ENCODE results near the gene PCDHA7. TPM values are rescaled to one million over a fixed set of nuclear protein-coding genes. Genes with fewer than 3 reads are reported as not detected.

Gene PCDHA7
- total RNA-seq, 1 experiment from 2014 or later, result 0.48 TPM

GRCh38 chr5:140821375-140822280, 12.4 kb upstream of the PCDHA7 start, which contains the start of gene PCDHA5:
PCDHA5 (plus strand) TSS chr5:140821613.
- Histone ChIP-seq H2BK12ac (ENCODE audit: insufficient read length, low read depth, low read length) (no peak within 1 kb of the TSS), H3K79me2 (ENCODE audit: insufficient read depth, low read length) (no peaks in the 10 kb centered on the region), H3K23me2 (ENCODE audit: insufficient read length, low read depth, low read length, poor library complexity, severe bottlenecking) (peaks cover 3% of the 10 kb centered on the region), H3K56ac (ENCODE audit: insufficient read length, low read depth, low read length) (no peak within 1 kb of the TSS), H3T11ph (ENCODE audit: low read length) (no peak within 1 kb of the TSS), H3K79me1 (ENCODE audit: insufficient read depth, low read depth, low read length, poor library complexity, severe bottlenecking) (no peaks in the 10 kb centered on the region), H3K4me2 (ENCODE audit: insufficient read depth, insufficient read length, low read length) (no peak within 1 kb of the TSS), H4K5ac (ENCODE audit: insufficient read length, low read depth, low read length) (no peak within 1 kb of the TSS), H2BK120ac (ENCODE audit: low read depth, low read length, poor library complexity, severe bottlenecking) (no peak within 1 kb of the TSS), H3K9ac (ENCODE audit: extremely low read depth, insufficient read length, low read length) (no peak within 1 kb of the TSS), H2AK5ac (ENCODE audit: insufficient read length, low read length) (no peak within 1 kb of the TSS), H3K9me3 (ENCODE audit: control insufficient read depth, low read depth, low read length) (no peaks in the 10 kb centered on the region), H2BK15ac (ENCODE audit: low read depth, low read length) (no peak within 1 kb of the TSS), H4K91ac (ENCODE audit: insufficient read length, low read depth, low read length) (no peak within 1 kb of the TSS), H3K23ac (ENCODE audit: insufficient read length, low read depth, low read length) (no peak within 1 kb of the TSS), H3K4me1 (ENCODE audit: insufficient read depth, low read length) (no peaks in the 10 kb centered on the region), H4K20me1 (ENCODE audit: control insufficient read depth, insufficient read depth, insufficient read length) (no peaks in the 10 kb centered on the region), H3K18ac (ENCODE audit: insufficient read length, low read depth, low read length) (no peak within 1 kb of the TSS), H3K14ac (ENCODE audit: insufficient read depth, low read length) (no peak within 1 kb of the TSS), H2BK5ac (ENCODE audit: insufficient read length, low read length) (no peak within 1 kb of the TSS), H4K8ac (replicated peaks; ENCODE audit: insufficient read length, low read depth, low read length) (no peak within 1 kb of the TSS), H3K4ac (ENCODE audit: low read depth, low read length) (no peak within 1 kb of the TSS), H3K27me3 (ENCODE audit: insufficient read depth, low read length) (no peaks in the 10 kb centered on the region), H2BK20ac (ENCODE audit: low read depth, low read length, poor library complexity, severe bottlenecking) (no peak within 1 kb of the TSS), H2AFZ (ENCODE audit: low read length) (no peak within 1 kb of the TSS), H3K27ac (ENCODE audit: insufficient read length, low read depth, low read length) (no peak within 1 kb of the TSS)
- Mint-ChIP-seq H3K36me3 (ENCODE audit: insufficient read depth in 1 of 3, low read depth in 3 of 3) (peaks cover 9 to 18% (median 15%) of the 10 kb centered on the region in 3 experiments), H3K27me3 (ENCODE audit: low read depth) (no peaks in the 10 kb centered on the region), H3K4me1 (no peaks in the 10 kb centered on the region), H3K9me3 (peaks cover 0 to 16% of the 10 kb centered on the region in 2 experiments; a peak in 2 of 5 replicates), H3K4me3 (no peak within 1 kb of the TSS), H3K27ac (no peak within 1 kb of the TSS)
- 100% methylated on average over 1 of the region's 39 CpGs for WGBS (ENCODE audit: extremely low coverage, insufficient read length, low lambda C conversion rate)
- DNase-seq, result no peak
- TF ChIP-seq CTCF (conservative IDR thresholded peaks at IDR 0.05), result peak; percentile 34; the same call in 1 of the 3 replicates

Measured in H9 (cell line).